HG03025 (cell line): ENCODE data around the gene FAM241A.
"Not testable (repeated sequence)": the region's sequence is repeated elsewhere in the genome, so short reads cannot be mapped to it uniquely, and the experiment has no call there.

ENCODE experiments used
- ATAC-seq: cut with Tn5 transposase; IDR thresholded peaks from one replicate; pipeline ENCODE4 v1.9.1; 2021; ENCODE audit warnings: mild to moderate bottlenecking, moderate library complexity; ENCODE audit not compliant: unreplicated experiment, low FRiP score

Gene FAM241A

DNA sequence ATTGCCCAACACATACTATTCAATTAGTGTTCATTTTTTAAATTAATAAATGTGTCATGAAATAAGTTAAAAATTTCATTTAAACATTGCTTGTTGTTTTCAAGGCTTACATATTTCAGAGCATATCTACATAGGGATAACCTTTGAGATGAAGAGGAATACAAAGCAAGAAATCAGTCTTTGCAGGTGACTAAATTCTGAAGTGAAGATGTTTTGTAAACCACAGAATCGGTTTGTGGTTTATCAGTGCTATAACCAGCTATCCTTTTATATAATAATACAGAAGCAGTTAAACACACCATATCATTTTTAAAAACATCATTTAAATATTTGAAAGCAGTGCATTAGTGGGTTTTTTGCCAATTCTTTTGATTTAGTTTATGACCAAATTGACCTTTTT is 26.9 kb downstream of the FAM241A start:
- ATAC-seq = no peak

DNA sequence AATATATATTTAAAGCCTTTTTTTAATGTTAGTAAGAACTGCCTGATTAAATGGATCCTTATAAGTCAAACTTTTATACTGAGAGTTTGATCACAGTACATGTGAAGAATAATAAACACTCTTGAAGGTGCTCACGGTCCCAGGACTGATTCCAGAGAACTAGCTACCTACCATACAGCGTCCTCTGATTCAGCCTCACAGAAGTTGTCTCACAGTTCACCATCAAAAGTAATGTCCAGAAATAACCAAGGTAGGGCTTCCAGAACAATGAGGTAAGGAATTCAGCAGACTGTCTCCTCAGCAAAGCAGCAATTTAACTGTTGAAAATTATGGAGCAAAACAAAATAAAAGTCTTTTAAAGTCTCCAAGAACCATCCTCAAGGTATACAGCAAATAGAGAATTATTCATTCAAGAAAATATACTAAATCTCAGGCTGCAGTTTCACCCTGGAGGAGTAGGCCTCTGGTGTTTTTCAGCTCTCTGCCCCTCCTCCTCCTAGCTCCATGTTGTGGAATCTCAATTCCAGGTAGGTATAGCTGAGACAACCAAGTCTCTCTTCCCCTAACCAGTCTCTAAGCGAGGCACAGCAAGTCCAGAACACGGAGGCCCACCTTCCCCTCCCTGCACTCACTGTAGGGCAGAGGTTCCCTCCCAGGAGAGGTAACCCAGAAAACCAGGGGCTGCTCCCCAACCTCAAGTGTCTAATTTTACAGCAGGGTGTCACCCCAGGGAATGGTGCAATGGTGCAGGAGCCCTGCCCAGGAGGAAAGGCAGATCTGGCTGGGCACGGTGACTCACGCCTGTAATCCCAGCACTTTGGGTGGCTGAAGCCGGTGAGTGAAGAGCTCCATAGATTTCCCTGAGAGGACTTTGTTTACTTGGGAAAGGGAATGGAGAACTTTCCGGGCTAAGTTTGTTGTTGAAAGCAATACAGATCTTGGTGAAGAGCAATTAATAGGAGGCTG is 28.6 kb downstream of the FAM241A start:
- no peak for ATAC-seq

DNA sequence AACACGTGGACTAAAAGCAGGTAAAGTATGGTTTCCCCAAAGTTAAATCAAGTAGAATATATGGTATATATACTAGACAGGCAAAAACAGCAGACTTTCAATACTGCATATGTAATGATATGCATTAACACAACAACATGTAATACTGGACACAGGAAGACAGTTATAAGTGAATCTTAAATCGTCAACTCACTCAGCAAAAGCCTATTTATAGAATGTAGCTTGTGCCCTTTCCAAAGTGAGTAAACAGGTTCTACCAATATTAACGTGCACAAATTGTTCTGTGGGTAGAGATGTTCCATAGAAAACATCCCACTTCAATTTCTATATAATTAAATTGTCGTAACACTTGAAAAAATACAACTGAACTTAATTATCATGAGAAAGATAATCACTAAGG is 30.6 kb downstream of the FAM241A start:
- no peak for ATAC-seq

- ATAC-seq = no peak
Observed at GRCh38 chr4:112176596-112176995, 31.3 kb downstream of the FAM241A start.

DNA sequence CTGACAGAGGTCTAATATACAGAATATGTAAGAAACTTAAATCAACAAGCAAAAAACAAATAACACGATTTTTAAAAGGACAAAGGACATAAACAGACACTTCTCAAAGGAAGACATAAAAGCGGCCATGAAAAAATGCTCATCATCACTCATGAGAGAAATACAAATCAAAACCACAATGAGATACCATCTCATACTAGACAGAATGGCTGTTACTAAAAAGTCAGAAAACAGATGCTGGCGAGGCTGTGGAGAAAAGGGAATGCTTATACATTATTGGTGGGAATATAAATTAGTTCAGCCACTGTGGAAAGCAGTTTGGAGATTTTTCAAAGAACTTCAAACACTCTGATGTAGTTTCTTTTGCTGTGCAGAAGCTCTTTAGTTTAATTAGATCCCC is 33.5 kb downstream of the FAM241A start:
- not testable (repeated sequence) for ATAC-seq

- no peak for ATAC-seq
Observed at GRCh38 chr4:112181358-112182000, 36.2 kb downstream of the FAM241A start.

- ATAC-seq = no peak
Observed at GRCh38 chr4:112182604-112183003, 37.4 kb downstream of the FAM241A start.

DNA sequence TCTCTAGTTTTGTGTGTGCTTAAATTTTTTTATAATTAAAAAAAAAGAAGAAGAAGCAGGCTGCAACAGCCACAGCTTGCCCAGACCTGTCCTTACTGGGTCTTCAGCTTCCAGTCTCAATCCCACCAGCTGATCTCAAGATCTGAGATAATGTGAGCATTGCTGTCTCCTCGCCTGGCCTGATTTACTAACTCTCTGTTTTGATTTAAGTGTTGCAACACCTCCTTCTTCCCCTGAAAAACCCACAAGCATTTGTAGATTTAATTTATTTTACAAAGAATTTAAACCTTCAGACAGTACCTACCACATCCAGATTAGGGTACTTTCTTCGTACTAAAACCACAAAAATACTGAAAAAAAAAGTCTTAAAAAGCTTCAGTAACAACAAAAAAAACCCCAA is 38.0 kb downstream of the FAM241A start:
- ATAC-seq = no peak

DNA sequence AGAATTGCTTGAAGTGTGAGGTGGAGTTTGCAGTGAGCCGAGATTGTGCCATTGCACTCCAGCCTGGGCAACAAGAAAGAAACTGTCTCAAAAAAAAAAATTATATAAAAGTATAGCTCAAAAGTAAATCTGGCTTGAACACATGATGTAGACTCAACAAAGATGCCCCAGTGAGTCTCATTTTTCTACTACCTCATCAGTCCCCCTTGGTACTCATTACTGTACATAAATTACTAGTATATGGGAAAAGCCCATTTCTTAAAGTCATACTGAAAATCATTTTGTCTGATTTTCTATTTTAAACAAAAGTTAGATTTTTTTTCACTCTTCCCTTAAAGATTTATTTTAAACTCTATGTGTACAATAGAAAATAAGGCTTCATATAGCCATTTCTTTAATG is 39.2 kb downstream of the FAM241A start:
- no peak for ATAC-seq

GRCh38 chr4:112185334-112185733 is 40.1 kb downstream of the FAM241A start:
- peak; percentile 64 for ATAC-seq

DNA sequence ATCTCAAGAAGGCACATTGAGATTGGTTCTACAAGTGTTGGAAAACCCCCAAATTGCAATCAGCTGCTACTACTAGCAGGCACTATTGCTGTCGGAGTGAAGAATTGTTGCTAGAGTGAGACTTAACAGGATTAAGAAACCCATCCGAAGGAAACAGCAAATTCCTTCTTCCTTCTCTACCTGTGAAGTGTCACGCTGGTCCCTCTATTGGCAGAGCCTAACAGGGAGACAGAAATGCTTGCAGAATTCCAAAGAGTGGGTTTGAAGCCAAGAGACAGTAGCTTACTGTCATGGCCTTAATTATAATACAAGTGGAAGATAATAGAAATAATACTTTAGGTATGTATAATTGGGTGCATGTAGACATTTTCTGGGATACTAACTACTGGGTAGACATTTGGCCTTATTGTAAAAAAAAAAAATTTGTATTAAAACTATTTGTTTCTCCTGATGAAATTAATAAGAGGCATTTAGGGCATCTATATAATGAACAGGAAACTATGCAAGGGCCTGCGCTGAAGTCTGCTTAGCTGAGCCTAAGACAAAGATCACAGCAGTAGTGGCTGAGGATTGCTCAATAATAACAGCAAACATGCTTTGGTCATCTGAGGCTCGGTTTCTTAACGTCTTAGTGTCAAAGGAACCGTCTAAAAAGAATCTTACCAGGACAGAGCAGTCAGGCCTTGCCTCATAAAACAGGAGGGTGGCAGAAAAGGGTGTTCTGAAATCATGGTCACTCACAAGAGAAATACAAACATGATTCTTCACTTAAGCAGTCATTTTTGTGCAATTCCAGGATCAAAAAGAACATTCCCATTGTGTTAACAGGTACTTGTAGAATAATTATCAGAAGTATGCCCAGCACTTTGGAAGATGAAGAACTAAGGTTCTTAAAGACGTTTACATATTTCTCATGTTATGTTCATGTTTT is 40.8 kb downstream of the FAM241A start:
- ATAC-seq = no peak

DNA sequence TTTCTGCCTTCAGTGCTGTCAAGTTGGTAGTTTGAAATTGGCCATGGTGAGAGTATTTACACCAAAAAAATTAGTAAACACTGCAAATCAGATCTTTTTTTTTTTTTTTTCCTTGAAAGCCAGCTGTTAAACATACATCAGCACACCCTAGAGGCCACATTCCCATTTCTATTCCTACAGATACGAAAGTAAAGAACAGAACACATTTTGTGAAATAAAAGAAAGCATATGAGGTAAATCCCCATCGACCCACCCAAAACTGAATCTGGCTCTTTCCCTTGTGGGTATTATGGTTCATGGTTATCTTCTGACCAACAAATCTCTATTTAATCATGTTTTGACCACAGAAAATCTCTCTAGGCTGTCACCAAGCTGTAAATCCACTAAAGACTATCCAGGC is 44.5 kb downstream of the FAM241A start:
- ATAC-seq = no peak

GRCh38 chr4:112190684-112191083 is 45.4 kb downstream of the FAM241A start:
- no peak for ATAC-seq

DNA sequence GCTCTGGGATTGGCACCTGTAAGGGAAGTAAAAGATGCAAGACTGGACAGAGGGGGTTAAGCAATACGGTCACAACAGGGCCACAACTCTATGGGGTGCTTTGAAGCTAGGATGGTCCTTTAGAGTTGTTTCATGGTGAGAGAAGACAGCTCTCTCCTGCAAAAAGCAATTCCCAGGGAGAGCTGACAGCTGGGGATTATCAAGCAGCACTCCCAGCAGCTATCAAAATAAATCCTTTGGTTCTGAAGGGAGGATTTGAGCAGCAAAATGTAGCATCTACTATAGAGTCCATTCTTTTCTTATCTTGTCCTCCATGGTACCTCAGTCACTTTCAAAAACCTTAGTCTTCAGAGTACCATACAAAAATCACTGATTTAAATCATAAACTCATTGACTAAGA is 51.2 kb downstream of the FAM241A start:
- no peak for ATAC-seq

DNA sequence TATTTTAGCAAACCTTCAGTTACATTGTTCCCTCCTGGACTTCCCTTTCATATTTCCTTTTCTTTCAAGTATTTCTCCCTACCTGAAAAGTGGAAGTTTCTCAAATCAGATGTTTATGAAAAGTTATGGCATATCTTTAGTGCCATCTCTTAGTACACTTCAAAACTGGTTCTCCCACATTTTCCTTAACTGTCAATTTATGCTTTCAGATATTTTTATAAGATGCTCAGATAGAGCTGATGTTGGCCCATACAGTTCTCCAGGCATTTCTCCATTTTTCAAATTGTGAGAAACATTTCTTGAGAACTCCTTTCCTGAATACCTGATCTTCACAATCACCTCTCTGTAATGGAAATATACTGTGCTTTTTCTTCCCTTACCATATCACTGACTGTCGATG is 53.8 kb downstream of the FAM241A start:
- peak; percentile 25 for ATAC-seq

- no peak for ATAC-seq
Observed at GRCh38 chr4:112201915-112202505, 56.8 kb downstream of the FAM241A start.

- ATAC-seq = no peak
Observed at GRCh38 chr4:112203593-112203992, 58.3 kb downstream of the FAM241A start.

DNA sequence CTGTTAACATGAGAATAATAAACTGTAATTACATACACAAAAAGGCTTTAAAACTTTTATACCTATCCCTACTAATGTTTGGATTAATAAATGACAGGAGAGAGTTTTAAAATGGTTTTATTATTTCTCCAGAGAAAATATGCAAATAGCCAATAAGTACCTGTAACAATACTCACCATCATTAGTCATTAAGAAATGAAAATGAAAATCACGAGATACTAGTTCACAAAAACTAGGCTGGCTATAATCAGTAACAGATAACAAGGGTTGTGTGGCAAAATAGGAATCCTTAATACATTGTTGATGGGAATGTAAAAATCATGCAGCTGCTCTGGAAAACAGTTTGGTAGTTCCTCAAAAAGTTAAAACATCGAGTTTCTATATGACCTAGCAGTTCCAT is 61.2 kb downstream of the FAM241A start:
- no peak for ATAC-seq

DNA sequence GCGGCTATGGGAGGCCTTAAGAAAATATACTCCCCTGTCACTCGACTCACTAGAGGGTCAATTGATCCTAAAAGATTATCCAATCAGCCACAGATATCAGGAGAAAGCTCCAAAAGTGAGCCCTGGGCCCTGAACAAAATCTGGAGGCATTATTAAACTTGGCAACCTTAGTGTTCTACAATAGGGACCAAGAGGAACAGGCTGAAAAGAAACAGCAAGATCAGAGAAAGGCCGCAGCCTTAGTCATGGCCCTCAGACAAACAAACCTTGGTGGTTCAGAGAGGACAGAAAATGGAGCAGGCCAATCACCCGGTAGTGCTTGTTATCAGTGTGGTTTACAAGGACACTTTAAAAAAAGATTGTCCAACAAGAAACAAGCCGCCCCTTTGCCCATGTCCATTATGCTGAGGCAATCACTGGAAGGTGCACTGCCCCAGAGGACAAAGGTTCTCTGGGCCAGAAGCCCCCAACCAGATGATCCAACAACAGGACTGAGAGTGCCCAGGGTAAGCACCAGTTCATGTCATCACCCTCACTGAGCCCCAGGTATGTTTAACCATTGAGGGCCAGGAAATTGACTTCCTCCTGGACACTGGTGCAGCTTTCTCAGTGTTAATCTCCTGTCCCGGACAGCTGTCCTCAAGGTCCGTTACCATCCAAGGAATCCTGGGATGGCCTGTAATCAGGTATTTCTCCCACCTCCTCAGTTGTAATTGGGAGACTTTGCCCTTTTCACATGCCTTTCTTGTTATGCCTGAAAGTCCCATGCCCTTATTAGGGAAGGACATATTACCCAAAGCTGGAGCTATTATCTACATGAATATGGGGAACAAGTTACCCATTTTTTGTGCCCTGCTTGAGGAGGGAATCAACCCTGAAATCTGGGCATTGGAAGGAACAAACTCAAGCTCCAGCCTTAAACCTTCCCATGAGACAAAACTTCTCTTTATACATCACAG is 63.2 kb downstream of the FAM241A start:
- ATAC-seq = not testable (repeated sequence)
